GM18520 (cell line): ENCODE measurements around the gene MRGPRF.

Experiments used
- ATAC-seq: cut with Tn5 transposase; IDR thresholded peaks from one replicate; pipeline ENCODE4 v1.9.1; 2021; ENCODE audit not compliant: unreplicated experiment

The MRGPRF gene

DNA sequence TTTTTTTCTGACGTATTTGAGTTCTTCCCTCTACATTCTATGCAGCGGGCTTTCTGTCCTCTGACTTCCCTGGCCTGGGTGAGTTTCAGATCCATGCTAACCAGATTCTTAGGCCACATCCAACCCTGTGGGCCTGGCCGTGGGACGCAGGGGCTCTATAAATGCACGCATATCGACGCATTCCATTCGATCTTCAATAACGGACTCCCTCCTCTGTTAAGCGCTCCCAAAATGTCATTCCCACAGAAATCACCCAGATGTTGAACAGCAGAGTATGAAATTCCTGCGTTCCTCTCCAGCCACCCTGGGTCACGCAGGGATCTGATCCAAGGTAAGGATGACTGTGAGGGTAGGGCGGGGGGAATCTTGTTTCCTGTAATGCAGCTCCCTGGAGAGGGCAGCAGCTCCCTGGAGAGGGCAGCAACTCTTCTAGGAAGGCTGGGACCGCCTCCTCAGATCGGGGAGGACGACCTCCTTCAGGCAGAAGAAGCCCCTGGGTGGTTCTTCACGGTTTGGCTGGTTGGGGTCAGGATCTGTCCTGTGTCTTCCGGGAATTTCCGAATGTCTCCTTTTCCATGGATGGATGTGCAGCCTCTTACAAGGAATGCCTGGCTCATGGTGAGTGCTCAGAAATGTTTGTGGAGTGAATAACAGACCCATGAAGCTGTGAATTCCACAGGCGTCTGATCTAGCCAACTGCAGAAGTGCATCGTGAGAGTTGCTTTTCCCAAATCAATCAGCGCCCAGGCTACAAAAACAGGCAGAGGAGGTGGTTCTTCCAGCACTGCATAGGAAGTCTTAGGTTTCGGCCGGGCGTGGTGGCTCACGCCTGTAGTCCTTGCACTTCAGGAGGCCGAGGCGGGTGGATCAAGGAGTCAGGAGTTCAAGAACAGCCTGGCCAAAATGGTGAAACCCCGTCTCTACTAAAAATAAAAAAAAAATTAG lies 44.5 kb downstream of the MRGPRF start:
- ATAC-seq: no peak

DNA sequence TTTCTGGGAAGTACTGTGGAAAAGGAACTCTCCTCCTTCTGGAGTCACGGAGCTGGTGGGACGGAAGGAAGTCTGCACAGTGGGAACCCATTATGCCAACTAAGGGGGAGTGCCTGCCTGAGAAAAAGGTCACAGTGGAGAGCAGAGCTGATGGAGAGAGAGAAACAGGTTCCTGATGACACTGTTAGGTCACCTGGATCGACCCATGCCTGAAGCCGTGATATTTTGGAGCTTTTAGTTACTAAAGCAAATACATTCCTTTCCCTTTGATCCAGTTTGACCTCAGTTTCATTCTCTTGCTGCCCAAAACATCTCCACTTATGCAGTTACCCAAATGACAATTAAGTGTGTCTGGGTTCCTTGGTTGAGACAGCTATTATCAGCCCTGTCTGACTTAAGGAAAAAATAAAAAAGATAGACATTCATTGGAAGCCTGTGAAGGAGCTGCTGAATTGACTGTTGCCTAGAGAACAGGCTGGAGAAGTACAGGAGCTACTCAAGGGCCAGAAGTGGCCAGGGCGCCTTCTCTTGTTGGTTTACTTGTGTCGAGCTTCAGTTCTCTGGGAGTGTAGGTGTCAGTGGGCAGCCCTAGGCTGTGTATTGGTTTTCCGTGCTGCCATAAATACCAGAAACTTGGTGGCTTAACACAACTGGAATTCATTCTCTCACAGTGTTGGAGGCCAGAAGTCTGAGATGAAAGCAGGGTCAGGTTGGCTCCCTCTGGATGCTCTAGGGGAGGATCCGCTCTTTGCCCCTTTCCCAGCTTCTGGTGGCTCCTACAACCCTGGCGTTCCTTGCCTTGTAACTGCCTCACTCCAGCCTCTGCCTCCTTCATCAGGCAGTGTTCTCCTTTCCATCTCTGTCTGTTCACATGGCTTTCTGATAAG lies 45.9 kb downstream of the MRGPRF start:
- no peak for ATAC-seq

DNA sequence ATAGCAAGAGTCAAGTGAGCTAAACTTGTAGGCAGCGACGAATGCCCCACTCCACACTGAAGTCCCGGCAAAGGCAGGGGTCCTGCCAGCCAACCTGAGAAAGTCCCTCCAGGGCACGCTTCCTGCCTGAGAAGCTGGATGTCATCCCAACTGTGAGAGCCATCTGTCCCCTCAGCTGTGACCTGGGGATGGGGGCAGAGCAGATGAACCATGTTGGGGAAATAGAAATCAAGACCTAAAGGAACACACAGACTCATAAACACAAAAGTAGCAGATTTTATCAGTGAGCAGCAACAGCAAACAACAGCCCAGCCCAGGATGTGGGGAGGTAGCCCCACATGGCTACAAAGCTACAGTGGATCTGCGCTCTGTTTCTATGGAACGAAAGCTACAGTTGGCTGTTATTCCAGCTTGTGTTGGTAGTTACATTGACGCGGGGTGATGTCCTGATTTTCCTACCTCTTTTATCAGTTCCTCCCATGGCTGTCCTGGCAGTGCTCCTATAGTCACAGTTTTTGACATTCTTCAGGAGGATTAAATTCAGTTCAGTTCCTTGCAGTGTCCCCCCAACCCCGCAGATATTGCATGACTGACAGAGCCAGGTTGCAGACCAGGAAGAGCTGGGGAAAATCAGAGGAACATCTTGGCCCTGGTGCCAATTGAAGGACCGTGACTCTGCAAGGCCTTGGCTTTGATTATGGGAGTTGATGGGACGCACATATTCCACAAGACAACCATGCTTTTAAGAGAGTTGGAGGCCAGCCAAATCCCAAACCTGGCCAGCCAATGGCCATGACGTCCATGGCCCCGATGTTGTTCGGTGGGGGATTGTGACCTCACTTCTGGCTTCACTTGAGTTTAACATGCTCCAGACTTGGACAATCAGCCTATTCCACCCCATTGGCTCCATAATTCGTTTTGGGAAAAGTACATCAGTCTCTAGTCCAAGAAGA lies 46.9 kb downstream of the MRGPRF start:
- ATAC-seq: no peak

- ATAC-seq: no peak
Observed at GRCh38 chr11:68963779-68964178, 49.3 kb downstream of the MRGPRF start.

- no peak for ATAC-seq
Observed at GRCh38 chr11:68962527-68963250, 50.4 kb downstream of the MRGPRF start.

DNA sequence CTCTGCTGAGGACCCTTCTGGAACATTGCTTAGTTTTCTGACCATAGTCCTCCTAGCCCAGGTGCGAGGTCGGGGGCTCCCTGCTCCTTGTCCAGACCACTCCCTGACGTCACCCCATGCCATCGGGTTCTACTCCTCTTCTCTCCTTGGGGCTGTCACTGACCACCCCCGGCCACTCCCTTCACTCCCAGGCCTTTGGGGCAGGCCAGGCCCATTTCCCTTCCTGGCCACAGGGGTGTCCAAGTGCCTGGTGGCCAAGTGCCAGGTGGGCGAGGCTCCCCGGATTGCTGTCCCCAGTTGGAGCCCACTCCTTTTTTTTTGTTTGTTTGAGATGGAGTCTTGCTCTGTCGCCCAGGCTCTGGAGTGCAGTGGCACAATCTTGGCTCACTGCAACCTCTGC lies 51.8 kb downstream of the MRGPRF start:
- ATAC-seq: no peak

- no peak for ATAC-seq
Observed at GRCh38 chr11:68960294-68961071, 52.6 kb downstream of the MRGPRF start.

DNA sequence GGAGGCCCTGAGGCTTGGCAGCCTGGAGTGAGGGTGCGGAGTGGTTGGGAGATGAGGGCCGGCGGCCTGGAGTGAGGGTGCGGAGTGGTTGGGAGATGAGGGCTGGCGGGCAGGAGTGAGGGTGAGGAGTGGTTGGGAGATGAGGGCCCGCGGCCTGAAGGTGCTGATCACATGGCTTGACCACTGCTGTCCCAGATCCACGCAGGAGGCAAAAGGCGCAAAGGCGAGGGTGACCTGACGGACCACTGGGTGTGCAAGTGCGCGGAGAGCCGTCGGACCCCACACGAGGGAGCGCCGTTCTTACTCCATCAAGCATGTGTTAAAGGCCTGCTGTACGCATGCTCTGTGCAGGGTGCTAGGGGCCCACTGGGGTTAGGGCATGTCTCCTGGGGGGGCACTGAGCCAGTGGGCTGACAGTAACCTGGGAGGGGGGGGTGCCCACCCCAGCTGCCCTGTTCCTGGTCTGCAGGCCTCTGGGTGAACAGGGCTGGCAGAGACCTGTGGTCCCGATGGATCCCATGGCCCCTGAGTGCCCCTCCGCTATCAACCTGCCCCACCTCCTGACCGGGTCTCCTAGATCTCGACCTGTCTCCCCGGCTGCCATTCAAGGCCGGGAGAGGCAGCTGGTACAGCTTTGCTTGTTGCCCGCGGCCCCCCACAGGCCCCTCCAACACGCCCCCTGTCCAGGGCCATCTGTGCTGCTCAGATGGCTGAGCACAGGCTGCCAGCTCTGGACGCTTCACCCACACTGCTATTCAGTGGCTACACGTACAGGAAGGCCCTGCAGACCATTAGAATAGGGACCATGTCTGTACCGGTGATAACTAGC lies 53.4 kb downstream of the MRGPRF start:
- no peak for ATAC-seq

DNA sequence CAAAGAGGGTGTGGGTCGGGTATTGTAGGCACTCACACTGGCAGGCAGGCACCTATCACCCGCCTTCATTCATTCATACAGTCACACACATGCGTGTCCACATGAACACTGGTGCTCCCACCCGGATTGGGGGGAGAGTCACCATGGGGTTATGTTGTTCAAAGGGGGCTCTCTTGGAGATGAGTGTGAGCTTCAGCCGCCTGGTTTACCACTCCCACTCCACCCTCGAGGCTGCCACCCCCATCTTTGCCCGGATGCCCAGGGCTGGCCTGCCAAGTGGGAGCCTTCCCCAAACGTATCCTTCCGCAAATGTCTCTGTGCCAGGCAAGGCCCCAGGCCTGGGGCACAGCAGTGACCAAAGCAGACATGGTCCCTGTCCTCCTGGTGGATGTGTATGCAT lies 54.8 kb downstream of the MRGPRF start:
- ATAC-seq: no peak

DNA sequence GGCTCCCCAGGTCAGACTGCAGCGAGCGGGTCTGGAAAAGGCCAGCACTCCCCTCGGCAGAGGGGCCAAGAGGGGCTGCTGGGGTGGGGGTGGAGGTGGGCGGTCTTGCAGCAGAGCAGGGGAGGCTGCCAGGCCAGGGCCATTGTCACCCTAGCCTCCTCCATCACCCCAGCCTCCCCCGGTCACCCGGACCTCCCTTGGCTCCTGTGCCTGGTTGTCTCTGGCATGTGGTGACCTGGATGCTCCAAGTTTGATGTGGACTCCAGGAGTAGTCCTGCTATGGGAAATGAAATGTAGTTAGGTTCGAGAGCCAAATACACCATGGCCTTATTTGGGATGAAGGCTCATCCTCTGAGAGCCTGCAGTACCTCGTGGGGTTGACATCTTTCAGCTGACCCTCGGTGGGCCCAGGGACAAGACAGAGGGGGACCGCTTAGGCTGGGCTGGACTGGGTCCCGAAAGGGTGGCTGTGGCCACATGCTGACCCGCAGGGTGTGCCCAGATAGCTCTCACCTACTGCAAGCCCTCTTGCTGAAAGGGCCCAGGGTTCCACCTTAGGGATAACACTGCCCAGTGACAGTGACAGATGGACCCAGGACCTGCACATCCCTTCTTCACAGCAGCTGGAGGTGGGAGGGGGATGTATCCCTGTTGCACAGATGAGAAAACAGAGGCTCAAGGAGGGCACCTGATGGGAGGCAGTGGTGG lies 56.3 kb downstream of the MRGPRF start:
- no peak for ATAC-seq

- no peak for ATAC-seq
Observed at GRCh38 chr11:68956142-68956541, 56.9 kb downstream of the MRGPRF start.

- ATAC-seq: no peak
Observed at GRCh38 chr11:68955607-68955958, 57.5 kb downstream of the MRGPRF start.

- ATAC-seq: no peak
Observed at GRCh38 chr11:68954836-68955606, 58.0 kb downstream of the MRGPRF start.
